ENCODE results near the gene TICAM2.

DNA sequence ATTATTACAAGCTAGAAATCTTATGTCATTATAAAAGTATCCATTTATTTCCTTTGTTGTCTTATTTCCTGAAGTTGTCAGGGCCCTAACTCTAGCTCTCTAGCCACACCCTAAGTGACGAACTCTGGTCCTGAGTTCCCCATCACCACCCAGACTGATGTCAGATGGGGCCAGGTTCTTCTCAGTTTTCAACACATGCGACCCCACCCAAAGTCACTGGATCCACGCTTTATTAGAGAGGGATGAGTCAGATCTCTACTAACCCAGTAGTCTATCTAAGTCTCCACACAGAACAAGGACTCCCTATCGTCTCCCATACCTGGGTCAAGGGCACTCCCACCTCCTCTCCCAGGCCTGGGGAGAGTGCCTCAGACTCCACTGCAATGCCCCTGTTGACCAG lies 50.9 kb downstream of the TICAM2 start:
- TF ChIP-seq, protein P1, sequence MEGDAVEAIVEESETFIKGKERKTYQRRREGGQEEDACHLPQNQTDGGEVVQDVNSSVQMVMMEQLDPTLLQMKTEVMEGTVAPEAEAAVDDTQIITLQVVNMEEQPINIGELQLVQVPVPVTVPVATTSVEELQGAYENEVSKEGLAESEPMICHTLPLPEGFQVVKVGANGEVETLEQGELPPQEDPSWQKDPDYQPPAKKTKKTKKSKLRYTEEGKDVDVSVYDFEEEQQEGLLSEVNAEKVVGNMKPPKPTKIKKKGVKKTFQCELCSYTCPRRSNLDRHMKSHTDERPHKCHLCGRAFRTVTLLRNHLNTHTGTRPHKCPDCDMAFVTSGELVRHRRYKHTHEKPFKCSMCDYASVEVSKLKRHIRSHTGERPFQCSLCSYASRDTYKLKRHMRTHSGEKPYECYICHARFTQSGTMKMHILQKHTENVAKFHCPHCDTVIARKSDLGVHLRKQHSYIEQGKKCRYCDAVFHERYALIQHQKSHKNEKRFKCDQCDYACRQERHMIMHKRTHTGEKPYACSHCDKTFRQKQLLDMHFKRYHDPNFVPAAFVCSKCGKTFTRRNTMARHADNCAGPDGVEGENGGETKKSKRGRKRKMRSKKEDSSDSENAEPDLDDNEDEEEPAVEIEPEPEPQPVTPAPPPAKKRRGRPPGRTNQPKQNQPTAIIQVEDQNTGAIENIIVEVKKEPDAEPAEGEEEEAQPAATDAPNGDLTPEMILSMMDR (IDR thresholded peaks at IDR 0.05; ENCODE audit: low read length) = no peak
- TF ChIP-seq EZH2 (optimal IDR thresholded peaks at IDR 0.05; ENCODE audit: low read depth, low read length) (no peak), EZH2phosphoT487 (IDR thresholded peaks at IDR 0.05; ENCODE audit: low read length) (no peak)

Measured in MM.1S (cell line).